Measurements from ENCODE around the gene ITPK1. TPM values are rescaled to one million over a fixed set of nuclear protein-coding genes. Genes with fewer than 3 reads are reported as not detected.

The ITPK1 gene
- total RNA-seq, 1 experiment from 2014 or later: 133 TPM

GRCh38 chr14:92926931-92927330 lies 188.8 kb downstream of the ITPK1 start:
- DNase-seq (ENCODE audit: unreplicated experiment): peak; percentile 14
- H3K27ac Mint-ChIP-seq (ENCODE audit: low read depth, unreplicated experiment): peak overlapping the region; percentile 93
- intact Hi-C loops (cut with micrococcal nuclease): loop anchor here (5.0 kb wide), 1 partner anchor 45 kb away; no protein-coding TSS in a partner anchor
- H3K36me3 Mint-ChIP-seq (ENCODE audit: insufficient read depth, unreplicated experiment): no peaks in the 10 kb centered on the region
- H3K4me1 Mint-ChIP-seq (ENCODE audit: insufficient read depth, unreplicated experiment): peaks cover 28% of the 10 kb centered on the region
- POLR2A ChIA-PET: interaction anchor here (0.7 to 1.7 kb wide), 7 partner anchors 11 to 820 kb away, joined by 3 to 8 read pairs (median 4); partner anchors contain the start of genes ATXN3, LYSET and MOAP1
- peaks cover 8% of the 10 kb centered on the region for H3K27me3 Mint-ChIP-seq (ENCODE audit: insufficient read depth, unreplicated experiment)
- no peaks in the 10 kb centered on the region for H3K9me3 Mint-ChIP-seq (ENCODE audit: unreplicated experiment)
- TF ChIP-seq, protein P1, sequence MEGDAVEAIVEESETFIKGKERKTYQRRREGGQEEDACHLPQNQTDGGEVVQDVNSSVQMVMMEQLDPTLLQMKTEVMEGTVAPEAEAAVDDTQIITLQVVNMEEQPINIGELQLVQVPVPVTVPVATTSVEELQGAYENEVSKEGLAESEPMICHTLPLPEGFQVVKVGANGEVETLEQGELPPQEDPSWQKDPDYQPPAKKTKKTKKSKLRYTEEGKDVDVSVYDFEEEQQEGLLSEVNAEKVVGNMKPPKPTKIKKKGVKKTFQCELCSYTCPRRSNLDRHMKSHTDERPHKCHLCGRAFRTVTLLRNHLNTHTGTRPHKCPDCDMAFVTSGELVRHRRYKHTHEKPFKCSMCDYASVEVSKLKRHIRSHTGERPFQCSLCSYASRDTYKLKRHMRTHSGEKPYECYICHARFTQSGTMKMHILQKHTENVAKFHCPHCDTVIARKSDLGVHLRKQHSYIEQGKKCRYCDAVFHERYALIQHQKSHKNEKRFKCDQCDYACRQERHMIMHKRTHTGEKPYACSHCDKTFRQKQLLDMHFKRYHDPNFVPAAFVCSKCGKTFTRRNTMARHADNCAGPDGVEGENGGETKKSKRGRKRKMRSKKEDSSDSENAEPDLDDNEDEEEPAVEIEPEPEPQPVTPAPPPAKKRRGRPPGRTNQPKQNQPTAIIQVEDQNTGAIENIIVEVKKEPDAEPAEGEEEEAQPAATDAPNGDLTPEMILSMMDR (IDR thresholded peaks at IDR 0.05; ENCODE audit: unreplicated experiment): no peak
- H3K4me3 Mint-ChIP-seq (ENCODE audit: unreplicated experiment): peak overlapping the region; percentile 24
- CTCF ChIA-PET: interaction anchor here (0.6 to 1.6 kb wide), 3 partner anchors 12 to 51 kb away, joined by 3 to 6 read pairs (median 5); no protein-coding TSS in a partner anchor
- no TSS peak for BruUV-seq (replicated peaks)

DNA sequence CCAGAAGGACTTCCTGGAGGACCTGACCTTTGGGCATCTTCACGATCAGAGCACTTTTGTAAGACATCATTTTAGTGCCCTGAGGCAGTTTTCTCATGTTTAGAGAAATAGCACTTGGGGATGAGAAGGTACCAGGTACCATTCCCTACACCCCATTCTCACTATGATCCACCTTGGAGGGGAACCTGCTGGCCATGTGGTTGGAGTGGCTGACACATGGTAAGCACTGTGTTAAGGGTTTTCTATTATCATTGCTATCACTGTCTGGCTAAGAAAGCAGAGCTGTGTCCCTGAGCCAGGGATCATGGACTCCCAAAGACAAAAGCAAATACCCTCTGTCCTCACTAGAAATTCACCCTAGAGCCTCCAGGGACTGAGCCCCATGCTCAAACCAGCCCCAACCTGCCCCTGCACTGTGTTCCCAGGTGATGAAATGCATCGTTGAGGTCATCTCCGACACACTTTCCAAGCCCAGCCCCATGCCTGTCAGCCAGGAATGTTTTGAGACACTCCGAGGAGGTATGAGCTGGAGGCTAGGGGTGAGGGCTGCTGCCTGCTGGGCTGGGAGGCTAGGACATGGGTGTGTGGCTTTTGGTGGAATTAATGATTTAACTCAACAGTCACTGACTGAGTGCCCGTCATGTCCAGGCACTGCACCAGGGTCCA lies 189.4 kb downstream of the ITPK1 start:
- peak overlapping the region; percentile 93 for H3K27ac Mint-ChIP-seq (ENCODE audit: low read depth, unreplicated experiment)
- no TSS peak for BruUV-seq (replicated peaks)
- TF ChIP-seq, protein P1 (IDR thresholded peaks at IDR 0.05; ENCODE audit: unreplicated experiment): no peak
- peaks cover 25% of the 10 kb centered on the region for H3K4me1 Mint-ChIP-seq (ENCODE audit: insufficient read depth, unreplicated experiment)
- POLR2A ChIA-PET: interaction anchor here (0.6 to 1.5 kb wide), 7 partner anchors 11 to 820 kb away, joined by 3 to 8 read pairs (median 3); partner anchors contain the start of genes ATXN3, LYSET and MOAP1
- DNase-seq (ENCODE audit: unreplicated experiment): peak; percentile 93
- CTCF ChIA-PET: interaction anchor here (0.6 to 1.6 kb wide), 3 partner anchors 13 to 50 kb away, joined by 3 to 6 read pairs (median 5); no protein-coding TSS in a partner anchor
- H3K27me3 Mint-ChIP-seq (ENCODE audit: insufficient read depth, unreplicated experiment): peaks cover 14% of the 10 kb centered on the region
- intact Hi-C loops (cut with micrococcal nuclease): loop anchor here (5.0 kb wide), 1 partner anchor 44 kb away; no protein-coding TSS in a partner anchor
- H3K9me3 Mint-ChIP-seq (ENCODE audit: unreplicated experiment): no peaks in the 10 kb centered on the region
- peak overlapping the region; percentile 24 for H3K4me3 Mint-ChIP-seq (ENCODE audit: unreplicated experiment)
- H3K36me3 Mint-ChIP-seq (ENCODE audit: insufficient read depth, unreplicated experiment): no peaks in the 10 kb centered on the region

DNA sequence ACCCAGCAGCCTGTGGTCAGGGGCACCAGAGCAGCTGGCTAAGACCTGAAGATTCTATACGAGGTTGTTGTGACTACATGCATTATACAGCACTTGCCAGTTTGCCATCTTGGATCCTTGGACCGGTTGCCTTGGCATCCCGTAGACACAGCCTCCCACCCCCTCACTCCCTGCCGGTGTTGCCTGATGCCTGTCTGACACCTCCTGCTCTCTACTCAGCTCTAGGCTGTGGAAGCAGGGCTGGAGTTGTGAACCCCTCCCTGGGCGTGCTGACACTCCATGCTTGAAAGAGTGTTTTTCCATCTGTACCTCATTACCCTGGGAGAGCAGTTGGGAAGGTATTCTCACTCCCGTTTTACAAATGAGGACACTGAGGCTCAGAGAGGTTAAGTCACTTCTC lies 190.3 kb downstream of the ITPK1 start:
- intact Hi-C loops (cut with micrococcal nuclease): loop anchor here (5.0 kb wide), 1 partner anchor 43 kb away; no protein-coding TSS in a partner anchor

DNA sequence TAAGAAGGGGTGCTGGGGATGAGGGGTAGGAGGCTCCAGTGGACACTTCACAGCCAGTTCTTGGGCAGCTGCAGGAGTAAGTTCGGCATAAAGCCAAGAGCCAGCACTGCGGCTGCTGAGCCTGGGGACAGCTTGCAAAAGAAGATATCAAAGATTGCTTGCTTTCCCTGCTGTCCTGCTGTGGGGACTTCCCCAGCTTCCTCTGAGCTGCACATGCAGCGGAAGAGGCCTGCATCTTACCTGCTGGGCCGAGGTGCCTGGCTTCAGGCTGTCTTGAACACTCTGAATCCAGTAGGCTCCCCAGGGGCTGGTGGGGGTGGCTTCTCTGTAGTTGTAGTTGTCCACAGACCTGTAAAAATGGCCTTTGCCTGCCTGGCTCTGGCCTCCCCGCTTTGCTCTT lies 191.5 kb downstream of the ITPK1 start:
- H3K9me3 Mint-ChIP-seq (ENCODE audit: unreplicated experiment): no peaks in the 10 kb centered on the region
- H3K27ac Mint-ChIP-seq (ENCODE audit: low read depth, unreplicated experiment): no peak overlapping the region
- peaks cover 20% of the 10 kb centered on the region for H3K4me1 Mint-ChIP-seq (ENCODE audit: insufficient read depth, unreplicated experiment)
- TF ChIP-seq, protein P1 (IDR thresholded peaks at IDR 0.05; ENCODE audit: unreplicated experiment): no peak
- intact Hi-C loops (cut with micrococcal nuclease): no loop called here
- CTCF ChIA-PET: no interaction called here
- H3K36me3 Mint-ChIP-seq (ENCODE audit: insufficient read depth, unreplicated experiment): no peaks in the 10 kb centered on the region
- DNase-seq (ENCODE audit: unreplicated experiment): no peak
- no peak overlapping the region for H3K4me3 Mint-ChIP-seq (ENCODE audit: unreplicated experiment)
- BruUV-seq (replicated peaks): no TSS peak
- POLR2A ChIA-PET: interaction anchor here (0.6 kb wide), 1 partner anchor 21 kb away, joined by 3 read pairs; no protein-coding TSS in a partner anchor
- H3K27me3 Mint-ChIP-seq (ENCODE audit: insufficient read depth, unreplicated experiment): peaks cover 28% of the 10 kb centered on the region

More for the DNA sequence above, 190.3 kb downstream of the ITPK1 start:
- Mint-ChIP-seq H3K27ac (ENCODE audit: low read depth, unreplicated experiment) (no peak overlapping the region), H3K4me1 (ENCODE audit: insufficient read depth, unreplicated experiment) (peaks cover 20% of the 10 kb centered on the region), H3K36me3 (ENCODE audit: insufficient read depth, unreplicated experiment) (no peaks in the 10 kb centered on the region), H3K9me3 (ENCODE audit: unreplicated experiment) (no peaks in the 10 kb centered on the region), H3K4me3 (ENCODE audit: unreplicated experiment) (no peak overlapping the region), H3K27me3 (ENCODE audit: insufficient read depth, unreplicated experiment) (peaks cover 21% of the 10 kb centered on the region)
- POLR2A ChIA-PET: no interaction called here
- CTCF ChIA-PET: interaction anchor here (0.7 kb wide), 1 partner anchor 9 kb away, joined by 3 read pairs; no protein-coding TSS in a partner anchor
- TF ChIP-seq, protein P1 (IDR thresholded peaks at IDR 0.05; ENCODE audit: unreplicated experiment): no peak
- no TSS peak for BruUV-seq (replicated peaks)
- DNase-seq (ENCODE audit: unreplicated experiment): no peak

Measured in MCF 10A (cell line).